Measurements from ENCODE around the gene NOL7.

Gene NOL7

GRCh38 chr6:13649393-13649792, 34.3 kb downstream of the NOL7 start:
- H3K4me3 ChIP-seq (ENCODE audit: low read depth, low read length, poor library complexity, severe bottlenecking) = no peak overlapping the region
- H3K9ac ChIP-seq (ENCODE audit: low read length) = no peak overlapping the region
- no peaks in the 10 kb centered on the region for H3K9me2 ChIP-seq (ENCODE audit: low read depth, low read length)
- H3K79me2 ChIP-seq (ENCODE audit: insufficient read depth, low read length) = no peaks in the 10 kb centered on the region
- no peak overlapping the region for H3K4me2 ChIP-seq (ENCODE audit: low read length)
- no peaks in the 10 kb centered on the region for H3K4me1 ChIP-seq (ENCODE audit: insufficient read depth, low read length, severe bottlenecking)
- no peak overlapping the region for H2AFZ ChIP-seq (ENCODE audit: low read length)
- H3F3A ChIP-seq (ENCODE audit: insufficient read depth, low read length) = no peaks in the 10 kb centered on the region
- TF ChIP-seq CTCF (IDR thresholded peaks at IDR 0.05; ENCODE audit: low read length) (no peak), EZH2 (IDR thresholded peaks at IDR 0.05; ENCODE audit: borderline replicate concordance, low read length) (no peak)
- no peaks in the 10 kb centered on the region for H3K27me3 ChIP-seq (ENCODE audit: insufficient read depth, low read length)
- H3K27ac ChIP-seq (ENCODE audit: low read depth, low read length, poor library complexity, severe bottlenecking) = no peak overlapping the region
- no peaks in the 10 kb centered on the region for H4K20me1 ChIP-seq (ENCODE audit: insufficient read depth, low read length)
- no peaks in the 10 kb centered on the region for H3K9me3 ChIP-seq (ENCODE audit: low read length)
- peaks cover 35% of the 10 kb centered on the region; the same call in 1 of the 2 replicates for H3K36me3 ChIP-seq (ENCODE audit: insufficient read depth, low read length)

GRCh38 chr6:13653296-13653695, 38.2 kb downstream of the NOL7 start:
- H3K4me1 ChIP-seq (ENCODE audit: insufficient read depth, low read length, severe bottlenecking) = no peaks in the 10 kb centered on the region
- H4K20me1 ChIP-seq (ENCODE audit: insufficient read depth, low read length) = no peaks in the 10 kb centered on the region
- H3F3A ChIP-seq (ENCODE audit: insufficient read depth, low read length) = no peaks in the 10 kb centered on the region
- H3K79me2 ChIP-seq (ENCODE audit: insufficient read depth, low read length) = 0 out of 2 replicates have a peak, but pooled peaks cover 2% of the 10 kb centered on the region
- TF ChIP-seq EZH2 (IDR thresholded peaks at IDR 0.05; ENCODE audit: borderline replicate concordance, low read length) = no peak
- TF ChIP-seq CTCF (IDR thresholded peaks at IDR 0.05; ENCODE audit: low read length) = no peak
- no peak overlapping the region for H3K4me2 ChIP-seq (ENCODE audit: low read length)
- no peak overlapping the region for H3K4me3 ChIP-seq (ENCODE audit: low read depth, low read length, poor library complexity, severe bottlenecking)
- H3K27me3 ChIP-seq (ENCODE audit: insufficient read depth, low read length) = no peaks in the 10 kb centered on the region
- H2AFZ ChIP-seq (ENCODE audit: low read length) = no peak overlapping the region
- H3K27ac ChIP-seq (ENCODE audit: low read depth, low read length, poor library complexity, severe bottlenecking) = no peak overlapping the region
- no peak overlapping the region for H3K9ac ChIP-seq (ENCODE audit: low read length)
- no peaks in the 10 kb centered on the region for H3K9me3 ChIP-seq (ENCODE audit: low read length)
- peaks cover 23% of the 10 kb centered on the region; the same call in 1 of the 2 replicates for H3K36me3 ChIP-seq (ENCODE audit: insufficient read depth, low read length)
- H3K9me2 ChIP-seq (ENCODE audit: low read depth, low read length) = no peaks in the 10 kb centered on the region

- no peaks in the 10 kb centered on the region for H3K27me3 ChIP-seq (ENCODE audit: insufficient read depth, low read length)
- H3K9ac ChIP-seq (ENCODE audit: low read length) = no peak overlapping the region
- no peaks in the 10 kb centered on the region for H3K9me3 ChIP-seq (ENCODE audit: low read length)
- no peaks in the 10 kb centered on the region for H3K9me2 ChIP-seq (ENCODE audit: low read depth, low read length)
- H3K4me3 ChIP-seq (ENCODE audit: low read depth, low read length, poor library complexity, severe bottlenecking) = no peak overlapping the region
- no peaks in the 10 kb centered on the region for H4K20me1 ChIP-seq (ENCODE audit: insufficient read depth, low read length)
- H2AFZ ChIP-seq (ENCODE audit: low read length) = no peak overlapping the region
- no peak overlapping the region for H3K27ac ChIP-seq (ENCODE audit: low read depth, low read length, poor library complexity, severe bottlenecking)
- H3F3A ChIP-seq (ENCODE audit: insufficient read depth, low read length) = no peaks in the 10 kb centered on the region
- TF ChIP-seq CTCF (IDR thresholded peaks at IDR 0.05; ENCODE audit: low read length) (no peak), EZH2 (IDR thresholded peaks at IDR 0.05; ENCODE audit: borderline replicate concordance, low read length) (no peak)
- no peak overlapping the region for H3K4me2 ChIP-seq (ENCODE audit: low read length)
- peaks cover 11% of the 10 kb centered on the region for H3K79me2 ChIP-seq (ENCODE audit: insufficient read depth, low read length)
- no peaks in the 10 kb centered on the region for H3K4me1 ChIP-seq (ENCODE audit: insufficient read depth, low read length, severe bottlenecking)
- peaks cover 23% of the 10 kb centered on the region; the same call in 1 of the 2 replicates for H3K36me3 ChIP-seq (ENCODE audit: insufficient read depth, low read length)
These were observed 39.4 kb downstream of the NOL7 start for GRCh38 chr6:13654496-13654895.
